Neuronal stem cell (in vitro differentiated cells): Measurements from ENCODE around the gene PADI1.

Experiments used
- DNase-seq: peaks from one replicate; pipeline ENCODE4 v3.0.0-alpha.2; 2013; ENCODE audit warnings: low spot score
- H2AFZ ChIP-seq: one replicate; pipeline ENCODE4 v1.6.1; 2013; ENCODE audit warnings: mild to moderate bottlenecking, low read length, inconsistent platforms
- H2AK5ac ChIP-seq: 2 replicates; pipeline ENCODE4 v1.6.1; 2013; ENCODE audit warnings: low read depth, mild to moderate bottlenecking, inconsistent platforms, low read length, moderate library complexity, mixed read lengths
- H2BK120ac ChIP-seq: 2 replicates; pipeline ENCODE4 v1.6.1; 2013; ENCODE audit warnings: low read depth, mild to moderate bottlenecking, inconsistent platforms, low read length, moderate library complexity, mixed read lengths
- H2BK12ac ChIP-seq: one replicate; pipeline ENCODE4 v1.6.1; 2013; ENCODE audit warnings: low read length, inconsistent platforms
- H2BK15ac ChIP-seq: 2 replicates; pipeline ENCODE4 v1.6.1; 2013; ENCODE audit warnings: mild to moderate bottlenecking, low read length, inconsistent platforms, mixed read lengths
- H2BK5ac ChIP-seq: one replicate; pipeline ENCODE4 v1.6.1; 2013; ENCODE audit warnings: inconsistent platforms, mild to moderate bottlenecking, low read length, moderate library complexity
- H3K14ac ChIP-seq: one replicate; pipeline ENCODE4 v1.6.1; 2013; ENCODE audit warnings: low read length, inconsistent platforms
- H3K18ac ChIP-seq: 2 replicates; pipeline ENCODE4 v1.6.1; 2013; ENCODE audit warnings: low read length, inconsistent platforms
- H3K23ac ChIP-seq: 2 replicates; pipeline ENCODE4 v1.6.1; 2013; ENCODE audit warnings: low read depth, mild to moderate bottlenecking, mixed read lengths, low read length, inconsistent platforms; ENCODE audit not compliant: poor library complexity
- H3K27ac ChIP-seq: replicated peaks from 3 replicates; pipeline ENCODE4 v1.5.1; 2013; ENCODE audit warnings: low read length, inconsistent platforms
- H3K27me3 ChIP-seq, 3 experiments: 2 replicates each; pipeline ENCODE4 v1.6.1; 2013; ENCODE audit warnings: low read length in 3 of 3, mild to moderate bottlenecking in 2 of 3, inconsistent platforms in 1 of 3, low read depth in 1 of 3, mixed read lengths in 1 of 3, moderate library complexity in 1 of 3; ENCODE audit not compliant: control insufficient read depth in 3 of 3, insufficient read depth in 3 of 3
- H3K36me3 ChIP-seq, 2 donors: replicated peaks in 1 of 2; 2 replicates each; pipeline ENCODE4 v1.6.1; 2013; ENCODE audit warnings: low read length in 2 of 2; ENCODE audit not compliant: control insufficient read depth in 2 of 2, insufficient read depth in 2 of 2
- H3K4ac ChIP-seq: 2 replicates; pipeline ENCODE4 v1.6.1; 2013; ENCODE audit warnings: inconsistent platforms, mild to moderate bottlenecking, low read length, moderate library complexity
- H3K4me1 ChIP-seq, 2 donors: 1 replicate in 1 of 2; 2 replicates in 1 of 2; pipeline ENCODE4 v1.6.1; 2013; ENCODE audit warnings: low read length in 2 of 2, low read depth in 1 of 2; ENCODE audit not compliant: control insufficient read depth in 2 of 2, insufficient read depth in 1 of 2
- H3K4me2 ChIP-seq: one replicate; pipeline ENCODE4 v1.6.1; 2013; ENCODE audit warnings: mild to moderate bottlenecking, low read length, inconsistent platforms; ENCODE audit not compliant: insufficient read depth, poor library complexity, severe bottlenecking
- H3K4me3 ChIP-seq, 2 donors: 2 replicates each; pipeline ENCODE4 v1.5.1; 2013; ENCODE audit warnings: low read length in 2 of 2, mild to moderate bottlenecking in 2 of 2, inconsistent platforms in 1 of 2, moderate library complexity in 1 of 2
- H3K79me1 ChIP-seq: one replicate; pipeline ENCODE4 v1.6.1; 2013; ENCODE audit warnings: low read depth, mild to moderate bottlenecking, inconsistent platforms, low read length, moderate library complexity
- H3K9ac ChIP-seq: one replicate; pipeline ENCODE4 v1.6.1; 2013; ENCODE audit warnings: mild to moderate bottlenecking, low read depth, low read length, inconsistent platforms; ENCODE audit not compliant: poor library complexity
- H3K9me3 ChIP-seq, 2 donors: replicated peaks in 1 of 2; 2 replicates each; pipeline versions ENCODE3 to v1.6.1; 2013; ENCODE audit warnings: low read length in 2 of 2, mild to moderate bottlenecking in 2 of 2, inconsistent platforms in 1 of 2, low read depth in 1 of 2, mixed read lengths in 1 of 2, moderate library complexity in 1 of 2; ENCODE audit not compliant: control insufficient read depth in 2 of 2, insufficient read depth in 1 of 2
- H4K8ac ChIP-seq: one replicate; pipeline ENCODE4 v1.6.1; 2013; ENCODE audit warnings: low read depth, mild to moderate bottlenecking, inconsistent platforms, low read length, moderate library complexity
- H4K91ac ChIP-seq: one replicate; pipeline ENCODE4 v1.6.1; 2013; ENCODE audit warnings: low read length, low read depth, mild to moderate bottlenecking, inconsistent platforms; ENCODE audit not compliant: poor library complexity
- WGBS, 2 donors: extraction: QIAGEN DNeasy Blood & Tissue Kit; methylation state at CpG; one replicate each; pipeline ENCODE4 v1.1.7; 2013; ENCODE audit warnings: missing lambda C conversion rate in 2 of 2, mixed read lengths in 1 of 2; ENCODE audit not compliant: insufficient read length in 2 of 2, insufficient replicate concordance in 1 of 2; ENCODE audit errors: extremely low coverage in 2 of 2; 5-methylcytosine and 5-hydroxymethylcytosine counted together

The PADI1 gene

DNA sequence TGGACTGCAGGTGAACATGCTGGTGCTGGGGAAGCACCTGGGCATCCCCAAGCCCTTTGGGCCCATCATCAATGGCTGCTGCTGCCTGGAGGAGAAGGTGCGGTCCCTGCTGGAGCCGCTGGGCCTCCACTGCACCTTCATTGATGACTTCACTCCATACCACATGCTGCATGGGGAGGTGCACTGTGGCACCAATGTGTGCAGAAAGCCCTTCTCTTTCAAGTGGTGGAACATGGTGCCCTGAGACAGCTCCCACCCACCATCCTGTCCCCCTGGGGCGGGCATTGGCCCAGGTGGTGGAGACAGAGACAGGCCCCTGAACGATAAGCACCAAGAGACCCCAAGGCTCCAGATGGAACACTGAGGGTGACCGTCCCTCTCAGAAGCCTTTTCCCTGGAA, 77.9 kb downstream of the PADI1 start:
- Histone ChIP-seq H2BK120ac (no peak overlapping the region), H3K23ac (no peak overlapping the region), H3K4me1 (peaks cover 0 to 3% of the 10 kb centered on the region in 2 donors), H2BK5ac (no peak overlapping the region), H3K36me3 (no peaks in the 10 kb centered on the region), H4K91ac (no peak overlapping the region), H2AK5ac (peak overlapping the region; percentile 29), H3K79me1 (no peaks in the 10 kb centered on the region), H3K9ac (no peak overlapping the region), H3K4me2 (no peak overlapping the region), H3K9me3 (no peaks in the 10 kb centered on the region), H3K27ac (no peak overlapping the region), H3K27me3 (peaks cover 0 to 27% (median 0%) of the 10 kb centered on the region in 3 experiments), H3K14ac (peak overlapping the region; percentile 43), H3K18ac (peak overlapping the region; percentile 66), H2BK12ac (no peak overlapping the region), H3K4me3 (no peak overlapping the region), H2BK15ac (no peak overlapping the region), H4K8ac (no peak overlapping the region), H3K4ac (no peak overlapping the region), H2AFZ (no peak overlapping the region)
- DNase-seq, result no peak
- WGBS, 2 donors, result no CpG with 5 or more reads among the region's 5 CpGs

DNA sequence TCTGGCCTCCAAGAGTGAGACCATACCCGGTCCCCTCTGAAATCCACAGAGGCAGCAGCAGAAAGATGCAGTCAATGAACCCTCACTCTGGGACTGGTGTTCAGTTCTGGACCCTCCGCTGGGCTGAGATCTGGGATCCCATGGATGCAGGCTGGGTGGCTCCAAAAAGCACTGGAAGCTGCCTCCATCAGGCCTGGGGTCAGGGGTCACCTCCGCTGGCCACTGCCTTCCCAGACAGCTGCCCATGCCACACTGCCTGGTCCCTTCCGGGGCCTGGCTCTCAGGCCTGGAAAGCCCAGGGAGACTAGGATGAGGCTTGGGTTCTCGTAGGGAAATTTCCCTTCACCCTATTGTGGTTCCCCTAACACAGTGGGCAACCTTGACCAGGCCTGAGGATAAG, 81.7 kb downstream of the PADI1 start:
- H3K4me1 ChIP-seq, result peaks cover 0 to 2% of the 10 kb centered on the region in 2 donors
- H2AK5ac ChIP-seq, result no peak overlapping the region
- no peak for DNase-seq
- no CpG with 5 or more reads among the region's 5 CpGs for WGBS, 2 donors
- no peaks in the 10 kb centered on the region for H3K9me3 ChIP-seq
- H3K23ac ChIP-seq, result no peak overlapping the region
- no peak overlapping the region for H3K27ac ChIP-seq
- no peak overlapping the region for H3K9ac ChIP-seq
- H3K79me1 ChIP-seq, result no peaks in the 10 kb centered on the region
- peaks cover 0 to 27% (median 0%) of the 10 kb centered on the region in 3 experiments for H3K27me3 ChIP-seq
- no peak overlapping the region for H2BK5ac ChIP-seq
- H4K91ac ChIP-seq, result no peak overlapping the region
- H3K4ac ChIP-seq, result no peak overlapping the region
- no peak overlapping the region for H3K4me3 ChIP-seq
- no peak overlapping the region for H3K14ac ChIP-seq
- H4K8ac ChIP-seq, result no peak overlapping the region
- no peak overlapping the region for H2BK12ac ChIP-seq
- no peak overlapping the region for H2BK120ac ChIP-seq
- H2BK15ac ChIP-seq, result no peak overlapping the region
- H2AFZ ChIP-seq, result no peak overlapping the region
- no peak overlapping the region for H3K4me2 ChIP-seq
- no peak overlapping the region for H3K18ac ChIP-seq
- H3K36me3 ChIP-seq, result no peaks in the 10 kb centered on the region

DNA sequence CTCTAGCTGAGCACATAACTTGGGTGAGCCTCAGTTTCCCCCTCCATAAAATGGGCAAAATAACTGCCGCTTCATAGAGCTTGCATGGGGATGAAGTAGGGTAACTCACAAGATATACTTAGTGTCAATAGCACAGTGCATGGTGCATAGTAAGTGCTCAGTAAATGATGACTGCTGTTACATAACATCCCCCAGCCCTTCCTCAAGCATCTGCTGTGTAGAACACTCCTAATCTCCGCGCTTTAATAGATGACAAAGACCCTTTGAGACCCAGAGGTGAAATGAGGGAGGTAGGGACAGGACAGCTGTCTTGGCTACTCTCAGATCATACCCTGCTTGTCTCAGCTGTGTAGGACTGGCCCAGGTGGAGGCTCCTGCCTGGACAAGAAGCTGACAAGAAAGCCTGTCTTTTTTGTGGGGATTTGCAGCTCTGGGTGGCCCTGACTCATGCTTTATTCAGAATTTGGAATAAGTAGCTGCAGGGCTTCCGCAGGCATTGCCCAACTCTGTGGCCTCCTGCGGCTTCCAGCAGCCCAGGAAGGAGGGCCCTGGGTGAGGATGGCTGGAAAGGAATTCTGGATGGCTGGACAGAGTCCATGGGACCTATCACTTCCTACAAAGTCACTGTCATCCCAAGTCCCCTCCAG, 82.3 kb downstream of the PADI1 start:
- Histone ChIP-seq H3K9me3 (no peaks in the 10 kb centered on the region), H3K4me1 (peaks cover 0 to 2% of the 10 kb centered on the region in 2 donors), H2BK120ac (no peak overlapping the region), H2BK5ac (no peak overlapping the region), H3K9ac (no peak overlapping the region), H3K4me3 (no peak overlapping the region), H3K36me3 (no peaks in the 10 kb centered on the region), H4K91ac (no peak overlapping the region), H3K4me2 (no peak overlapping the region), H2AFZ (no peak overlapping the region), H3K27me3 (peaks cover 0 to 27% (median 0%) of the 10 kb centered on the region in 3 experiments), H2AK5ac (no peak overlapping the region), H3K27ac (no peak overlapping the region), H3K23ac (no peak overlapping the region), H3K18ac (peak overlapping the region; percentile 9), H2BK12ac (no peak overlapping the region), H2BK15ac (no peak overlapping the region), H4K8ac (no peak overlapping the region), H3K4ac (no peak overlapping the region), H3K14ac (no peak overlapping the region), H3K79me1 (no peaks in the 10 kb centered on the region)
- DNase-seq, result no peak
- no CpG with 5 or more reads among the region's 5 CpGs for WGBS, 2 donors

DNA sequence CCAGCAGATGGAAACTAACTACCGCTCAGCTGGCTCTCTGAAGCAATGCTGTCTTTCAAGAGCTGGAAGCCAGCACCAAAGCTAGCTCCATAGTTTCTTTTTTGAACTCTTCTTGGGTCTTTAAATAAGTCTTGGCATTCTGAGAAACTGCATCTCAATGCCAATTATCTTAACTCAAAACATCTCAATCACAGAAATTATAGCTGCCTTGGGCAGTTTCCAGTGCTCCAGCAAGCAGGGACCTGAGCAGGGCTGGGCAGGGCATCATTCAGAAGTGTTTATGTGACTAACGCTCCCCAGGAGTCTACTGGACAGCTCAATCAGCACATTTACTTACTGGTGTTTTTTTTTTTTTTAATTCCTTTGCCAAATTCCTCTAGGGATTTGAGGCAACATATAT, 84.8 kb downstream of the PADI1 start:
- H3K23ac ChIP-seq, result no peak overlapping the region
- peaks cover 0 to 9% (median 0%) of the 10 kb centered on the region in 3 experiments for H3K27me3 ChIP-seq
- no peak overlapping the region for H2BK15ac ChIP-seq
- H3K4ac ChIP-seq, result no peak overlapping the region
- no peak for DNase-seq
- no peak overlapping the region for H2BK12ac ChIP-seq
- no peak overlapping the region for H4K91ac ChIP-seq
- H4K8ac ChIP-seq, result no peak overlapping the region
- H3K9ac ChIP-seq, result no peak overlapping the region
- H3K79me1 ChIP-seq, result no peaks in the 10 kb centered on the region
- no peak overlapping the region for H3K4me3 ChIP-seq
- H2BK120ac ChIP-seq, result no peak overlapping the region
- no peak overlapping the region for H3K14ac ChIP-seq
- peaks cover 0 to 2% of the 10 kb centered on the region in 2 donors for H3K4me1 ChIP-seq
- H2BK5ac ChIP-seq, result no peak overlapping the region
- H3K27ac ChIP-seq, result no peak overlapping the region
- H2AFZ ChIP-seq, result no peak overlapping the region
- no peak overlapping the region for H3K4me2 ChIP-seq
- H3K18ac ChIP-seq, result peak overlapping the region; percentile 40
- no peaks in the 10 kb centered on the region for H3K36me3 ChIP-seq
- no peak overlapping the region for H2AK5ac ChIP-seq
- no CpG with 5 or more reads among the region's 2 CpGs for WGBS, 2 donors
- no peaks in the 10 kb centered on the region for H3K9me3 ChIP-seq
